IPS-18a (cell line): ENCODE results near the gene EPHA7.

ENCODE experiments used
- H3K27ac ChIP-seq: one replicate; pipeline ENCODE4 v1.5.1; 2013; ENCODE audit warnings: low read length
- H3K27me3 ChIP-seq: one replicate; pipeline ENCODE4 v1.6.1; 2013; ENCODE audit warnings: mild to moderate bottlenecking, low read length; ENCODE audit not compliant: control insufficient read depth, insufficient read depth
- H3K36me3 ChIP-seq: one replicate; pipeline ENCODE4 v1.6.1; 2013; ENCODE audit warnings: low read depth, low read length; ENCODE audit not compliant: control insufficient read depth
- H3K4me1 ChIP-seq: one replicate; pipeline ENCODE4 v1.6.1; 2013; ENCODE audit warnings: low read depth, low read length; ENCODE audit not compliant: control insufficient read depth
- H3K4me3 ChIP-seq: one replicate; pipeline ENCODE4 v1.5.1; 2013; ENCODE audit warnings: low read length
- H3K9ac ChIP-seq: one replicate; pipeline ENCODE4 v1.6.1; 2013; ENCODE audit warnings: mild to moderate bottlenecking, low read length, moderate library complexity
- H3K9me3 ChIP-seq: one replicate; pipeline ENCODE4 v1.6.1; 2013; ENCODE audit warnings: low read depth, low read length; ENCODE audit not compliant: control insufficient read depth

Gene EPHA7

GRCh38 chr6:93391965-93392364, 27.4 kb downstream of the EPHA7 start:
- Histone ChIP-seq H3K4me3 (no peak overlapping the region), H3K4me1 (no peaks in the 10 kb centered on the region), H3K27ac (no peak overlapping the region), H3K9me3 (no peaks in the 10 kb centered on the region), H3K36me3 (no peaks in the 10 kb centered on the region), H3K27me3 (no peaks in the 10 kb centered on the region), H3K9ac (no peak overlapping the region)

GRCh38 chr6:93389192-93389591, 30.2 kb downstream of the EPHA7 start:
- Histone ChIP-seq H3K36me3 (no peaks in the 10 kb centered on the region), H3K4me3 (no peak overlapping the region), H3K27ac (no peak overlapping the region), H3K27me3 (no peaks in the 10 kb centered on the region), H3K9ac (no peak overlapping the region), H3K4me1 (no peaks in the 10 kb centered on the region), H3K9me3 (no peaks in the 10 kb centered on the region)

GRCh38 chr6:93388070-93388469, 31.3 kb downstream of the EPHA7 start:
- Histone ChIP-seq H3K9me3 (no peaks in the 10 kb centered on the region), H3K27me3 (no peaks in the 10 kb centered on the region), H3K4me1 (no peaks in the 10 kb centered on the region), H3K27ac (no peak overlapping the region), H3K4me3 (no peak overlapping the region), H3K36me3 (no peaks in the 10 kb centered on the region), H3K9ac (no peak overlapping the region)

GRCh38 chr6:93376026-93376540, 43.3 kb downstream of the EPHA7 start:
- no peaks in the 10 kb centered on the region for H3K36me3 ChIP-seq
- no peak overlapping the region for H3K9ac ChIP-seq
- no peaks in the 10 kb centered on the region for H3K4me1 ChIP-seq
- H3K27ac ChIP-seq = no peak overlapping the region
- H3K4me3 ChIP-seq = no peak overlapping the region
- H3K9me3 ChIP-seq = no peaks in the 10 kb centered on the region
- no peaks in the 10 kb centered on the region for H3K27me3 ChIP-seq

- Histone ChIP-seq H3K9ac (no peak overlapping the region), H3K27ac (no peak overlapping the region), H3K36me3 (no peaks in the 10 kb centered on the region), H3K27me3 (no peaks in the 10 kb centered on the region), H3K4me1 (no peaks in the 10 kb centered on the region), H3K9me3 (no peaks in the 10 kb centered on the region), H3K4me3 (no peak overlapping the region)
Measured at GRCh38 chr6:93373445-93373844, 45.9 kb downstream of the EPHA7 start.

- no peak overlapping the region for H3K4me3 ChIP-seq
- no peaks in the 10 kb centered on the region for H3K27me3 ChIP-seq
- no peaks in the 10 kb centered on the region for H3K9me3 ChIP-seq
- no peak overlapping the region for H3K27ac ChIP-seq
- H3K36me3 ChIP-seq = no peaks in the 10 kb centered on the region
- no peaks in the 10 kb centered on the region for H3K4me1 ChIP-seq
- H3K9ac ChIP-seq = no peak overlapping the region
Measured at GRCh38 chr6:93371756-93372155, 47.6 kb downstream of the EPHA7 start.

- no peak overlapping the region for H3K9ac ChIP-seq
- no peak overlapping the region for H3K4me3 ChIP-seq
- no peaks in the 10 kb centered on the region for H3K27me3 ChIP-seq
- H3K9me3 ChIP-seq = no peaks in the 10 kb centered on the region
- no peaks in the 10 kb centered on the region for H3K36me3 ChIP-seq
- H3K4me1 ChIP-seq = no peaks in the 10 kb centered on the region
- H3K27ac ChIP-seq = no peak overlapping the region
Measured at GRCh38 chr6:93369586-93370134, 49.7 kb downstream of the EPHA7 start.

GRCh38 chr6:93366506-93366905, 52.9 kb downstream of the EPHA7 start:
- no peaks in the 10 kb centered on the region for H3K36me3 ChIP-seq
- H3K9me3 ChIP-seq = no peaks in the 10 kb centered on the region
- no peaks in the 10 kb centered on the region for H3K27me3 ChIP-seq
- H3K4me1 ChIP-seq = no peaks in the 10 kb centered on the region
- H3K9ac ChIP-seq = no peak overlapping the region
- no peak overlapping the region for H3K27ac ChIP-seq
- H3K4me3 ChIP-seq = no peak overlapping the region

GRCh38 chr6:93365445-93365844, 53.9 kb downstream of the EPHA7 start:
- Histone ChIP-seq H3K27me3 (no peaks in the 10 kb centered on the region), H3K27ac (no peak overlapping the region), H3K4me3 (no peak overlapping the region), H3K4me1 (no peaks in the 10 kb centered on the region), H3K9me3 (no peaks in the 10 kb centered on the region), H3K9ac (no peak overlapping the region), H3K36me3 (no peaks in the 10 kb centered on the region)

GRCh38 chr6:93358435-93358834, 60.9 kb downstream of the EPHA7 start:
- no peaks in the 10 kb centered on the region for H3K4me1 ChIP-seq
- no peak overlapping the region for H3K9ac ChIP-seq
- no peak overlapping the region for H3K4me3 ChIP-seq
- H3K27me3 ChIP-seq = no peaks in the 10 kb centered on the region
- no peaks in the 10 kb centered on the region for H3K36me3 ChIP-seq
- H3K9me3 ChIP-seq = no peaks in the 10 kb centered on the region
- H3K27ac ChIP-seq = no peak overlapping the region

- H3K9ac ChIP-seq = no peak overlapping the region
Measured at GRCh38 chr6:93352604-93353003, 66.8 kb downstream of the EPHA7 start.

GRCh38 chr6:93351222-93351621, 68.1 kb downstream of the EPHA7 start:
- no peak overlapping the region for H3K9ac ChIP-seq
- no peaks in the 10 kb centered on the region for H3K27me3 ChIP-seq
- no peaks in the 10 kb centered on the region for H3K36me3 ChIP-seq
- H3K4me3 ChIP-seq = no peak overlapping the region
- no peak overlapping the region for H3K27ac ChIP-seq
- no peaks in the 10 kb centered on the region for H3K4me1 ChIP-seq
- no peaks in the 10 kb centered on the region for H3K9me3 ChIP-seq

More at GRCh38 chr6:93352604-93353003, 66.8 kb downstream of the EPHA7 start:
- Histone ChIP-seq H3K9me3 (no peaks in the 10 kb centered on the region), H3K4me1 (no peaks in the 10 kb centered on the region), H3K36me3 (no peaks in the 10 kb centered on the region), H3K27ac (no peak overlapping the region), H3K27me3 (no peaks in the 10 kb centered on the region), H3K4me3 (no peak overlapping the region)
